ENCODE measurements around the gene TMEM132C.

Gene TMEM132C

DNA sequence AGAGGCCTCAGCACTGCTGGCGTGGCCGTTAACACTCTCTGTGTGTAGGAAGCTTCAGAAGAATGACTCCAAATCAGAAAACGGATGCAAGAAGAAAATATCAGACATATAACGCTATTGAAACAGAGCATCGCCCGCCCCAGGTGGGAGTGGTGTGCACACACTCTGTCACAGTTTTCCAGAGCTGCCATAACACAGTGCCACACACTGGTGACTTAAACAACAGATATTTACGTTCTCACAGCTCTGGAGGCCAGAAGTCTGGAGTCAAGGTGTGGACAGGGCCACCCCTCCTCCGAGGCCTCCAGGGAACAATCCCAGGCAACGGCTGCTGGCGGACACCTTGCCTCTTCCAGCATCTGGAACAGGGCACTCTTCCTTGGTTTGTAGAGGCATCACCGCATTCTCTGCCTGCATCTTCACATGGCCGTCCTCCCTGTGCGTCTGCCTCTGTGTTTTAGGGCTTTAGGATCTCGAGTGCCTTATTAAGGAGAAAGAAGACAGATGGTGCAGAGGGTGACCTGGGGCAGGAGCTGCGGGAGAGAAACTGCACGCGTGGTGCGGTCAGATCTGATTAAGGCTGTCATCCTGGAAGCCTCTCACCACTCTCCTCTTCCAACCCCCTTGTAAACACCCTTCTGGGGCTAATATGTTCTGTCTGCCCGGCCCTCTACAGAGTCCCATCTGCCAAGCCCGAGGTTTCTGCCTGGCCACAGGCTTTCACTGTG, 415.7 kb downstream of the TMEM132C start:
- no peaks in the 10 kb centered on the region for H3K36me3 ChIP-seq (ENCODE audit: low read depth)
- H3K4me1 ChIP-seq (ENCODE audit: insufficient read depth, poor library complexity, severe bottlenecking), result no peaks in the 10 kb centered on the region
- TF ChIP-seq, protein P1, sequence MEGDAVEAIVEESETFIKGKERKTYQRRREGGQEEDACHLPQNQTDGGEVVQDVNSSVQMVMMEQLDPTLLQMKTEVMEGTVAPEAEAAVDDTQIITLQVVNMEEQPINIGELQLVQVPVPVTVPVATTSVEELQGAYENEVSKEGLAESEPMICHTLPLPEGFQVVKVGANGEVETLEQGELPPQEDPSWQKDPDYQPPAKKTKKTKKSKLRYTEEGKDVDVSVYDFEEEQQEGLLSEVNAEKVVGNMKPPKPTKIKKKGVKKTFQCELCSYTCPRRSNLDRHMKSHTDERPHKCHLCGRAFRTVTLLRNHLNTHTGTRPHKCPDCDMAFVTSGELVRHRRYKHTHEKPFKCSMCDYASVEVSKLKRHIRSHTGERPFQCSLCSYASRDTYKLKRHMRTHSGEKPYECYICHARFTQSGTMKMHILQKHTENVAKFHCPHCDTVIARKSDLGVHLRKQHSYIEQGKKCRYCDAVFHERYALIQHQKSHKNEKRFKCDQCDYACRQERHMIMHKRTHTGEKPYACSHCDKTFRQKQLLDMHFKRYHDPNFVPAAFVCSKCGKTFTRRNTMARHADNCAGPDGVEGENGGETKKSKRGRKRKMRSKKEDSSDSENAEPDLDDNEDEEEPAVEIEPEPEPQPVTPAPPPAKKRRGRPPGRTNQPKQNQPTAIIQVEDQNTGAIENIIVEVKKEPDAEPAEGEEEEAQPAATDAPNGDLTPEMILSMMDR (IDR thresholded peaks at IDR 0.05; ENCODE audit: poor library complexity, severe bottlenecking), result no peak
- ATAC-seq (ENCODE audit: low read depth) (no peak), DNase-seq (ENCODE audit: low spot score) (no peak)
- H3K4me3 ChIP-seq (ENCODE audit: severe bottlenecking), result no peak overlapping the region
- H3K27me3 ChIP-seq (ENCODE audit: insufficient read depth, poor library complexity, severe bottlenecking), result no peaks in the 10 kb centered on the region
- no peak overlapping the region for H3K27ac ChIP-seq (ENCODE audit: poor library complexity, severe bottlenecking)
- H3K9me3 ChIP-seq (ENCODE audit: severe bottlenecking), result peaks cover 4% of the 10 kb centered on the region

DNA sequence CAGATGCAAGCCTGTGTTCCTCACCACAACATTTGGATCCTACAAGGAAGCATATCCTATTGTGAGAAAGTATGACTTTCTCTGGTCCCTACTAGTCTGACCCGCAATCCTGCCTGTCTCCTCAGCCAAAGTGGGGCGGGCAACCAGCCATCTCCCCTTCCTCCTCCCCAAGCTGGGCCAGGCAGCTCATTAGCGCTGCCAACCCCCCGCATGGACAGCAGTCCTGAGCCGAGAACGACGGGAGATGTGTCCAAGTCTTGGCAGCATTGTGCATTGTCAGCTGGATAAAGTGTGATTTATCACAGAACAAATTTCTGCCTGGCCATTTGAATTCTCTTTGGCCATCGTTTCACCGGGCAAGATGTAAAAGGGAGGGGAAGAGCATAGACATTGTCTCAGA, 417.4 kb downstream of the TMEM132C start:
- Histone ChIP-seq H3K4me3 (ENCODE audit: severe bottlenecking) (no peak overlapping the region), H3K9me3 (ENCODE audit: severe bottlenecking) (peaks cover 4% of the 10 kb centered on the region)

DNA sequence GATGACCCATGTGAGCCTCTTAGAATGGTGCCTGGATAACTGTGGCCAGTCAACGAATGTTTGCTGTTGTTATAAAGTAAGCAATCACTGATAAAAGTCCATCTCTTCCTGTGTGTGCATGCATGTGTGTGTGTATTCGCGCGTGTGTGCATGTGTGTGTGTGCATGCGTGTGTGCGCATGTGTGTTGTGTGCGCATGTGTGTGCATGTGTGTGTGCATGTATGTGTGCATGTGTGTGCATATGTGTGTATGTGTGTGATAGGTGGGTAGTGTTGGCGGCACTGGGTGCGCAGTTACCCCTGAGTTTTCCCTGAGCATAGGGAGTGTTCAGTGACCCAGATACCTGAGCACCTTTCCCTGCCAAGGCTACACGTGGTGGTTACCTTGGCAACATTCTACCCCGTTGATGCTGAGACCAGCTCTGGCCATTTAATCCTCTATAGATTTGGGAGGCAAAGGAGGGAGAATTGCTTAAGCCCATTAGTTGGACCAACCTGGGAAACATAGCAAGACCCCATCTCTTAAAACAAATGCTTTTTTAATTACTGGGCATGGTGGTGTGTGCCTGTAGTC, 419.0 kb downstream of the TMEM132C start:
- ATAC-seq (ENCODE audit: low read depth), result no peak
- no peaks in the 10 kb centered on the region for H3K27me3 ChIP-seq (ENCODE audit: insufficient read depth, poor library complexity, severe bottlenecking)
- no peaks in the 10 kb centered on the region for H3K36me3 ChIP-seq (ENCODE audit: low read depth)
- H3K27ac ChIP-seq (ENCODE audit: poor library complexity, severe bottlenecking), result no peak overlapping the region
- no peak overlapping the region for H3K4me3 ChIP-seq (ENCODE audit: severe bottlenecking)
- no peak for DNase-seq (ENCODE audit: low spot score)
- no peaks in the 10 kb centered on the region for H3K4me1 ChIP-seq (ENCODE audit: insufficient read depth, poor library complexity, severe bottlenecking)
- TF ChIP-seq, protein P1 (IDR thresholded peaks at IDR 0.05; ENCODE audit: poor library complexity, severe bottlenecking), result no peak
- H3K9me3 ChIP-seq (ENCODE audit: severe bottlenecking), result peaks cover 4% of the 10 kb centered on the region

More for the DNA sequence above, 417.4 kb downstream of the TMEM132C start:
- TF ChIP-seq, protein P1 (IDR thresholded peaks at IDR 0.05; ENCODE audit: poor library complexity, severe bottlenecking), result no peak
- no peaks in the 10 kb centered on the region for H3K36me3 ChIP-seq (ENCODE audit: low read depth)
- no peaks in the 10 kb centered on the region for H3K27me3 ChIP-seq (ENCODE audit: insufficient read depth, poor library complexity, severe bottlenecking)
- DNase-seq (ENCODE audit: low spot score), result no peak
- no peak overlapping the region for H3K27ac ChIP-seq (ENCODE audit: poor library complexity, severe bottlenecking)
- ATAC-seq (ENCODE audit: low read depth), result no peak
- H3K4me1 ChIP-seq (ENCODE audit: insufficient read depth, poor library complexity, severe bottlenecking), result no peaks in the 10 kb centered on the region

DNA sequence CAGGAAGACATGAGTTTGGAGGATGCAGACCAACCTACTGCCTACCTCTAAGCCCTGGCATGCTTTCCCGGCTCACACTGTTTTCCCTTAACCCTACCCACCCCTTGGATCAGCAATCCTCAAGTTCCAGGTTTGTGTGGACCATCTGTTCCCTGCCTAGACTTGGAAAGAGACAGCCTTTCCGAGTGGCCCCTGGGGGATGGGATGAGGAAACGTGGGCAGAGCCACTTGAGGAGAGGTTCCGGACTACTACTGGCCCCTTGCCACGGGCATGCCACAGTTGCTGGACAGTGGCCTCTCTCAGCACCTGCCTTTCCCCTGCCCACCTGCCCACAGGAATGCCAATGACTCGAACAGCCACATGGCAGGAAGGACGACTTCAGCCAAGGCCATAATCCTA, 420.9 kb downstream of the TMEM132C start:
- Histone ChIP-seq H3K36me3 (ENCODE audit: low read depth) (no peaks in the 10 kb centered on the region), H3K27ac (ENCODE audit: poor library complexity, severe bottlenecking) (no peak overlapping the region), H3K27me3 (ENCODE audit: insufficient read depth, poor library complexity, severe bottlenecking) (no peaks in the 10 kb centered on the region), H3K9me3 (ENCODE audit: severe bottlenecking) (peaks cover 4% of the 10 kb centered on the region), H3K4me3 (ENCODE audit: severe bottlenecking) (no peak overlapping the region), H3K4me1 (ENCODE audit: insufficient read depth, poor library complexity, severe bottlenecking) (no peaks in the 10 kb centered on the region)
- DNase-seq (ENCODE audit: low spot score) (no peak), ATAC-seq (ENCODE audit: low read depth) (no peak)
- TF ChIP-seq, protein P1 (IDR thresholded peaks at IDR 0.05; ENCODE audit: poor library complexity, severe bottlenecking), result no peak

DNA sequence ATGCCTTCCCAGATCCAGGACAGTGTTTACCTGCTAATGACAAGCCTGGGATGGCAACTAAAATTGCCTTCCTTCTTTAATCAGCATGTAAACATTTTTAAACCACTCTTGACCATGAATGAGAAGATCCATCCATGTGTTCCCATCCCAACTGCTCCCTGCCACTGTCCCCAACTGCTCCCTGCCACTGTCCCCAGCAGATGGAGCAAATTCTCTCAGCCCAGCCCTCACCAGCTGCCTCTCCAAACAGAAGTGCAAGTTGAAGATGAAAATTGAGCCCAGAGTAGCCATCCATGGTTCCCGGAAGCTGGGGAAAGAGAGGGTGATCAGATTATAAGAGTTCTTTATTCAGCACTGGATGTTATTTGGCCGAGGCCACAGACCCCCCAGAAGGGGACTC, 423.7 kb downstream of the TMEM132C start:
- no peak overlapping the region for H3K4me3 ChIP-seq (ENCODE audit: severe bottlenecking)
- TF ChIP-seq, protein P1 (IDR thresholded peaks at IDR 0.05; ENCODE audit: poor library complexity, severe bottlenecking), result no peak
- ATAC-seq (ENCODE audit: low read depth) (no peak), DNase-seq (ENCODE audit: low spot score) (no peak)
- no peaks in the 10 kb centered on the region for H3K4me1 ChIP-seq (ENCODE audit: insufficient read depth, poor library complexity, severe bottlenecking)
- no peaks in the 10 kb centered on the region for H3K36me3 ChIP-seq (ENCODE audit: low read depth)
- H3K27me3 ChIP-seq (ENCODE audit: insufficient read depth, poor library complexity, severe bottlenecking), result no peaks in the 10 kb centered on the region
- no peaks in the 10 kb centered on the region for H3K9me3 ChIP-seq (ENCODE audit: severe bottlenecking)
- no peak overlapping the region for H3K27ac ChIP-seq (ENCODE audit: poor library complexity, severe bottlenecking)

Measured in RWPE2 (cell line).